Measurements from ENCODE around the gene ABI1. TPM values are rescaled to one million over a fixed set of nuclear protein-coding genes. Genes with fewer than 3 reads are reported as not detected.

The ABI1 gene
- total RNA-seq, 2 experiments from 2014 or later = 83.2 to 83.6 TPM

DNA sequence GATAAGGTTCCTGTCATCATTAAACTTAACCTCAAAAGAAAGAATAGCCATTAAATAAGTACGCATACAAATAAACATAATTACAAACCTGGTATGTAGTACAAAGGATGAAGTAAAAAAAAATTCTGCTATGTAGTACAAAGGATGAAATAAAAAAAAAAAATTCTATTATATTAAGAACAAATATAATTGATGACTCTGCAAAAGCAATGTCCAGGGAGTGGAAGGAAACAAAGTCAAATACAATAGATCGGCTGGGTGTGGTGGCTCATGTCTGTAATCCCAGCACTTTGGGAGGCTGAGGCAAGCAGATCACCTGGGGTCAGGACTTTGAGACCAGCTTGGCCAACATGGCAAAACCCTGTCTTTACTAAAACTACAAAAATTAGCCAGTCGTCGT is 56.9 kb downstream of the ABI1 start:
- H3K4me3 ChIP-seq (ENCODE audit: low read length) = no peak overlapping the region
- peaks cover 40% of the 10 kb centered on the region for H3K4me1 ChIP-seq (ENCODE audit: insufficient read depth, low read length)
- no peaks in the 10 kb centered on the region for H3K9me3 ChIP-seq (ENCODE audit: control insufficient read depth in 1 of 2, insufficient read depth in 1 of 2, low read length in 2 of 2)
- ChIA-PET POLR2A (no interaction called here), CTCF (no interaction called here)
- H3K27ac Mint-ChIP-seq = no peak overlapping the region
- DNase-seq (no peak), ATAC-seq (ENCODE audit: poor library complexity) (no peak)
- no peaks in the 10 kb centered on the region for H3K9me3 Mint-ChIP-seq
- no peak for TF ChIP-seq CTCF (IDR thresholded peaks at IDR 0.05)
- H3K36me3 Mint-ChIP-seq (ENCODE audit: low read depth) = peaks cover 3% of the 10 kb centered on the region
- no peaks in the 10 kb centered on the region for H3K27me3 ChIP-seq (ENCODE audit: control insufficient read depth in 1 of 2, insufficient read depth in 2 of 2, low read length in 2 of 2)
- no peaks in the 10 kb centered on the region for H3K36me3 ChIP-seq (ENCODE audit: insufficient read depth, low read length)
- no peak overlapping the region for H3K4me3 Mint-ChIP-seq
- no peak overlapping the region for H3K27ac ChIP-seq (ENCODE audit: low read depth in 1 of 2, low read length in 2 of 2)
- intact Hi-C loops (cut with DNase I, micrococcal nuclease) = loop anchor here in 1 of 2 experiments (2.0 kb wide), 1 partner anchor 47 kb away; no protein-coding TSS in a partner anchor
- H3K27me3 Mint-ChIP-seq = no peaks in the 10 kb centered on the region
- H3K4me1 Mint-ChIP-seq (ENCODE audit: low read depth) = peaks cover 93% of the 10 kb centered on the region

- H3K4me1 ChIP-seq (ENCODE audit: insufficient read depth, low read length) = peaks cover 36% of the 10 kb centered on the region
- CTCF ChIA-PET = no interaction called here
- H3K27me3 ChIP-seq (ENCODE audit: control insufficient read depth in 1 of 2, insufficient read depth in 2 of 2, low read length in 2 of 2) = no peaks in the 10 kb centered on the region
- DNase-seq (no peak), ATAC-seq (ENCODE audit: poor library complexity) (no peak)
- POLR2A ChIA-PET = interaction anchor here (0.6 to 1.5 kb wide), 2 partner anchors 39 to 1728 kb away, joined by 3 to 5 read pairs; no protein-coding TSS in a partner anchor
- Mint-ChIP-seq H3K36me3 (ENCODE audit: low read depth) (peaks cover 3% of the 10 kb centered on the region), H3K27me3 (no peaks in the 10 kb centered on the region), H3K9me3 (no peaks in the 10 kb centered on the region), H3K27ac (no peak overlapping the region), H3K4me3 (no peak overlapping the region), H3K4me1 (ENCODE audit: low read depth) (peaks cover 96% of the 10 kb centered on the region)
- no peak for TF ChIP-seq CTCF (IDR thresholded peaks at IDR 0.05)
- H3K27ac ChIP-seq (ENCODE audit: low read depth in 1 of 2, low read length in 2 of 2) = no peak overlapping the region
- intact Hi-C loops (cut with DNase I, micrococcal nuclease) = loop anchor here in 1 of 2 experiments (2.0 kb wide), 1 partner anchor 46 kb away; no protein-coding TSS in a partner anchor
- H3K36me3 ChIP-seq (ENCODE audit: insufficient read depth, low read length) = no peaks in the 10 kb centered on the region
- H3K9me3 ChIP-seq (ENCODE audit: control insufficient read depth in 1 of 2, insufficient read depth in 1 of 2, low read length in 2 of 2) = no peaks in the 10 kb centered on the region
- no peak overlapping the region for H3K4me3 ChIP-seq (ENCODE audit: low read length)
These were observed 58.2 kb downstream of the ABI1 start for GRCh38 chr10:26802527-26802926.

GRCh38 chr10:26801831-26802230 is 58.9 kb downstream of the ABI1 start:
- Histone ChIP-seq H3K9me3 (ENCODE audit: control insufficient read depth in 1 of 2, insufficient read depth in 1 of 2, low read length in 2 of 2) (no peaks in the 10 kb centered on the region), H3K4me3 (ENCODE audit: low read length) (no peak overlapping the region), H3K27me3 (ENCODE audit: control insufficient read depth in 1 of 2, insufficient read depth in 2 of 2, low read length in 2 of 2) (no peaks in the 10 kb centered on the region), H3K27ac (ENCODE audit: low read depth in 1 of 2, low read length in 2 of 2) (no peak overlapping the region), H3K4me1 (ENCODE audit: insufficient read depth, low read length) (peaks cover 30% of the 10 kb centered on the region), H3K36me3 (ENCODE audit: insufficient read depth, low read length) (no peaks in the 10 kb centered on the region)
- ATAC-seq (ENCODE audit: poor library complexity) = no peak
- Mint-ChIP-seq H3K27ac (no peak overlapping the region), H3K36me3 (ENCODE audit: low read depth) (peaks cover 2% of the 10 kb centered on the region), H3K9me3 (no peaks in the 10 kb centered on the region), H3K4me3 (no peak overlapping the region), H3K4me1 (ENCODE audit: low read depth) (peaks cover 94% of the 10 kb centered on the region), H3K27me3 (no peaks in the 10 kb centered on the region)
- CTCF ChIA-PET = no interaction called here
- POLR2A ChIA-PET = interaction anchor here (0.6 to 1.5 kb wide), 2 partner anchors 39 to 1729 kb away, joined by 3 to 5 read pairs; no protein-coding TSS in a partner anchor
- intact Hi-C loops (cut with DNase I, micrococcal nuclease) = loop anchor here in 1 of 2 experiments (2.0 kb wide), 1 partner anchor 45 kb away; no protein-coding TSS in a partner anchor
- no peak for TF ChIP-seq CTCF (IDR thresholded peaks at IDR 0.05)
- no peak for DNase-seq
